Measurements from ENCODE around the gene NEU4. TPM values are rescaled to one million over a fixed set of nuclear protein-coding genes. Genes with fewer than 3 reads are reported as not detected.
"Not testable (repeated sequence)": the region's sequence is repeated elsewhere in the genome, so short reads cannot be mapped to it uniquely, and the experiment has no call there.

Gene NEU4
- total RNA-seq, 1 donor from 2014 or later = under 0.01 TPM

DNA sequence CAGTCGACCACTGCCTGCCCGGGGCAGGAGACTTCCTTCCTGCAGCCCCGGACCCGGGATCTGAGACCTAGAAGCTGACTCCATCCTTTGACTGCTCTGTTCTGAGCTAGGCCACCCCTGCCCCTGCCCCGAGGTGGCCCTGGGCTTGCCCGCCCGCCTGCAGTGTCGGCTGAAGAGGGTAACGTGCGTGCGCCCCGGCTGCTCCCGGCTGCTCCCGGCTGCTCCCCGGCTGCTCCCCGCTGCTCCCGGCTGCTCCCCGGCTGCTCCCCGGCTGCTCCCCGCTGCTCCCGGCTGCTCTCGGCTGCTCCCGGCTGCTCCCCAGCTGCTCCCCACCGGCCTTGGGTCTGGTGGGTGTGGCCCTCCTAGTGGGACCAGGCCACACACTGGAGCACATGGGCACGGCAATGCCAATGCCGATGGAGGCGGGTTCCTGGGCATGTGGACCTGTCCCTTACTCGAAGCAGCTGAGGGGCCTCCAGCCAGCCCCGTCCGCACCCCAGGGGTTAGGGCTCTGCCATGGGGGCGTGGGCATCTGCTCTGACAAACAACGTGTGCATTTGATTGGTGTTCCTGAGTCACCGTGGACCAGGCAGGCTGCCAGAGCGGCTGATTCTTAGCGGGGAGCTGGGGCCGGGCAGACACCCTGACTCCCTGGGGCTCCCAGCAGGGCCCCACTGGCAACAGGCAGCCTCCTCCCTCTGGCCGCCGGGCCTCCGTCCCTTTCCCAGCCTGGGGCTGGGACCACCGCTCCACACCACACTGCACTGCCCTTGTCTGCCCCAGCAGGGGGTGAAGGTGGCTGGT, 34.4 kb upstream of the NEU4 start:
- DNase-seq (ENCODE audit: low read depth in 2 of 2) = peak; percentile 14 to 24

DNA sequence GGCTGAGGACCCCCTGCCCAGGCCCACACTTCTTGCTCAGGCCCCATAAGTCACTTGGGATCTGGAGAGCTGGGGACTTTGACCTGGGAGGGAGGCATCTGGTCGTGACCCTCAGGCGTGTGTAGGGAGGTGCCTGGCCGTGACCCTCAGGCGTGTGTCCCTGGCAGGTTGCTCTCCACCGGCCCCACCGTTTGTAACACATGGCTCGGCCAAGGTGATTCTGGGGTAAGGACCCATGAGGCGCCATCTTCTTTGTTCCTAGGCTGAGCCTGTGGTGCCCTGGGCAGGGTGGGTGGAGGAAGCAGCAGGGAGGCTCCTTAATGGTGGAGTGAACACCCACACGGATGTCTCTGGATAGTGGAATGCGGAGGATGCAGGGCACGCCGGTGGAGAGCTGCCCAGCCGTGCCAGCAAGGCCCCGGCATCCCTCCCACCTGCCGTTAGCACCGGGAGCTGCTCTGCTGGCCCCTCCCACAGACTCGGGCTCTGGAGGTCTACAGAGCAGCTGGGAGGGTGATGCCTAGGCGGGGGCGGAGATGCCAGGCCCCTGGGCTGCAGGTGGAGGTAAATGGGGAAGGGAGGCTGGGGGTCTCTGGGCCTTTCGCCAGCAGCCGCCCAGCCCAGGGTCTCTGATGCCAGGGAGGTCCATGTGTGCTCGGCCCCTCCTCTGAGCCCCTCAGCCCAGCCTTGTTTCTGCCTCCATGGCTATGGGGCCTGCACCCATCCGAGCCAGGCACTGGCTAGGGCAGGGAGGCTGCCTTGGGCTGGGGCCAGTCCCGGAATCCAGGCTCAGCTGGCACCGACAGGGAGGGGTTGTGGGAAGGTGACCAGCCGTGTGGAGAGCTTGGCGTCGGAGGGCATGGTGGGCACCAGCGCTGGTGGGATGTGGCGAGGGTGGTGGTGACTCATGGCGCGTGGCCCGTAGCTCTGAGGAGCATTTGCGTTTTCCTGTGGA, 33.5 kb upstream of the NEU4 start:
- DNase-seq (ENCODE audit: low read depth in 2 of 2) = no peak

DNA sequence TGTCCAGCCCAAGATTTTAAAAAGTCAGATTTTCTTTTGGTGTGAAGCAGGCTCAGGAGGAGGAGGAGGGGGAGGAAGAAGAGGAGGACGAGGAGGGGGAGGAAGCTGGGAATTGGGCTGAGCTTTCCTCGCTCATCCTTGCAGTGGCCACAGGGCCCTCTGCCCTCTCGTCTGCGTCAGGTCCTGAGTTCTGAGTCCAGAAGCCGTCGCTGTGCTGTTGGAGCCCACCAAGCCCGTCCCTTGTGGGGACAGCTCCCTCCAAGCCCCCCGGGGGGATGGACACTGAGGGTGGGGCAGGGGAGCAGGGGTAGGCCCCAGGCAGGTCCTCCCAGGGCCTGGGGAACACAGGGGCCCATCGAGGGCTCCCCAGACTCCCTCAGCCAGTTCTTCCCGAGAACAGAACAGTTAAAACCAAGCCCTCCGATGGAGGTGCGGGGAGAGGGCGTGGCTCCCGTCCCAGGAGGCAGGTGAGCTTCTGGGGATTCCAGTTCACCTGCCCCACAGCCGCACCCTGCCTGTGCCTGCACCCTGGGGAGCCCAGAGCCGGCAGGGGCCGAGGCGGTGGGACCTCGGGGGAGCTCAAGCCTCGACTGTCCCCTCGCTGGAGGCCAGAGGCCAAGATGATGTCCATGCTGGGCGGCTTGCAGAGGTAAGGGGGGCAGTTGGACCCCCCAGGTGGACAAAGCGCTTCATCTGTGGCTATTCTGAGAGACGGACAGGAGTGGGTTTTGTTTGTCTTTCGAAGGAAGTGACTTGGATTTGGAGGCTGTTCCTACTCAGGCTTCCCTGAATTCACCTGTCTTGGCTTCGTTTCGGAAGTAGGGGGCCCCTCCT, 32.4 kb upstream of the NEU4 start, which contains the start of gene GAL3ST2:
Gene GAL3ST2, plus strand, starts transcription at position 487 of the 834 bp plus-strand sequence. Its CDS starts 134 bp downstream, at position 621.
- no peak for DNase-seq (ENCODE audit: low read depth in 2 of 2)

DNA sequence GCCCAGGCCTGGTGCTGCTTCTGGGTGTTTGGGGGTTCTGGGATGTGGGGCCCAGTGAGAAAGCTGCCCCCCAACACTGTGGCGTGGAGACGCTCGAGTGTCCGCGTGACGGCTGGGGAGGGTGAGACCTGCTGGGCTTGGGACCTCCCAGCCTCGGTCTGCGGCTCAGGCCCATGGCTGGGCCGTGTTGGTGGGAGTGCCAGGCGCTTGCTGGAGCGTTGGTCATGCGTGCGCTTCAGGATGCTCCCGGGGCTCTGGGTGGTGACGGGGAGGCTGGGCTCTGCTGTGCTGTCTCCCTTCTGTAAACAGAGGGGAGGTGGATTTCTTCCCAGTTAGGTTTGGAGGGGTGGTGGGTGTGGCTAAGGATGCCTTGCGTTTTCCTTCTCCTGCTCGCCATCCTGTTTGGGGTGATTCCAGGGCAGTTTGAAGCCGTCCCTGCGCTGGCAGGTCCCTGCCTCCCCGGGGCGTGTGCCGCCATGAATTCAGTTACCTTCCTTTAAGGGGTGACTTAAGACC, 31.8 kb upstream of the NEU4 start:
- DNase-seq (ENCODE audit: low read depth in 2 of 2) = no peak

DNA sequence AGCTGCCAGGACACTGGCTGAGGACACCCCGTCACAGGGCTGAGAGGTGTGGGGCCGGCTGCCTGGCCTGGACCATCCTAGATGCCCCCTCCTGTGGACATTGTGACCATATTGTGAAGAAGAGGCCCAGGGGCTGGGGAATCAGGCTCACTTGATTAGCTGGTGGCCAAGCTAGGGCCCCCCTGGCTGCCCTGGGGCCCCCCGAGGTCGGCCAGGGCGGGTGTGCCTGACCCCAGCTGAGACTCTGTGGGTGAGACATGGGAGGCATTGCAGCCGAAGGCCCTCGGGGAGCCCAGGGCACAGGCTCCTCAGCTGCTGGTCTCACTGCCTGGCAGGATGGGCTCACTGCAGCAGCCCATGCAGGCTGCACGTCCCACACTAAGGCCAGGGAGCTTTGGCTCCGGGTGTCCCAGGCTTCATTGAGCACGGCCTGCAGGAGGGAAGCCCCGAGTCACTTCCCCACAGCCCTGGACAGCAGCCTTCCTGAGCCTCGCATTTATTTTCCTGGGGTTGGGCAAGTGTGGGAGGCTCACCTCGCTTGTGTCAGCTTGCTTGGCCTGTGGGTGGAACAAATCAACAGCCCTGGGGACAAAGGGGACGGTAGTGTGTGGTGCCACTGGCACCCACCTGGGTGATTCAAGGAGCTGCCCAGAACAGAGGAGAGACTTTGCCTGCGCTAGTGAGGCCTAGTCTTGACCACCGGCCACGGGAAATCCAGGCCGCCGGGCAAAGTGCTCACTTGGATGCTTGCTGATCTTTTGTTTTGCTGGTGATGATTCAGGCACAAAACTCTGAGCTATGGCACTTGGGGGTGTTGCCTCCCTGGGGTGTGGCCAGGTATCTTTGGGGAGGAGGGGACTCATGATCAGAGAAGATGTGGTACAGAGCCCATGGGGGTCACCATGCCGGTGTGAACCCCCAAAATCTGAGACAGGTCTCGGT, 31.0 kb upstream of the NEU4 start:
- no peak for DNase-seq (ENCODE audit: low read depth in 2 of 2)

DNA sequence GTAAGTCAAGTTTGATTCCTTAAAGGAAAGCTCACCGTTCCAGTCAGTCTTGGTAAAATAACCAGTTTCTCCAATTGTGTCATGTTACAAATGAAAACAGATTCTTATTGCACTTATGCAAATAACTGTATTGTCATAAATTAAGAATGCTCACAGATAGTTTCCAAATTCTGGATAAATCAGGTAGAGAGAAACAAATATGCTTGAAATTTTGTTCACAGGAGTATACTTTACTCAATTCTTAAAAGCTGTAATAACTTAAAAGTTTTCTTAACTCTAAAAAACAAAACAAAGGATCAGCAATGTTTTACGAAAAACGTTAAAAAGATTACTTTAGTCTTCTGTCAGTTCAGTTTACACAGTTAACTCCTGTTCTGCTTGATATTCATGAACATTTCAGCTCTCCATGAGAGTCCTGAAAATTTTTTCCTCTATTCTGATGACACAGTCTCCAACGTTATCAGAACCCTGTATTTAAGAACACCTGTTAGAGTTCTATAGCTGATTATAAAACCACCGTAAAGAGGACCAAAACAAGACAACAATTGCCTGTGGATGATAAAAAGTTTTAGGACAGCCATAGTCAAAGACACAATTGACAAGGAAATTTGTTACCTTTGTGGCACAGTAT, 27.9 kb upstream of the NEU4 start:
- no peak for DNase-seq (ENCODE audit: low read depth in 2 of 2)

DNA sequence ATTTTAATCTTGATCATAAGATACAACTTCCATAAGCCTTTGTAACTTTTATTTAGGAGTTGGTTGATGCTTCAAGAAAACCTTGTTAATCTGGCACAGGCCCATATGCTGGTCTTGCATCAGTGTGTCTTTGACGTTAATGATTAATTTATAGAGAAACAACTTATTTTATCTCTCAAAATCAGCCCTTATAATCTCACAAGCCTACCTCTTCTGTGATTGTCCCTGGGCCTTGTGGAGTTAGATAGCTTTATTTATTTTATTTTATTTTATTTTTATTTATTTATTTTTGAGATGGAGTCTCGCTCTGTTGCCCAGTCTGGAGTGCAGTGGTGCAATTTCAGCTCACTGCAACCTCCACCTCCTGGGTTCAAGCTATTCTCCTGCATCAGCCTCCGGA, 26.9 kb upstream of the NEU4 start:
- DNase-seq (ENCODE audit: low read depth in 2 of 2) = not testable (repeated sequence)

DNA sequence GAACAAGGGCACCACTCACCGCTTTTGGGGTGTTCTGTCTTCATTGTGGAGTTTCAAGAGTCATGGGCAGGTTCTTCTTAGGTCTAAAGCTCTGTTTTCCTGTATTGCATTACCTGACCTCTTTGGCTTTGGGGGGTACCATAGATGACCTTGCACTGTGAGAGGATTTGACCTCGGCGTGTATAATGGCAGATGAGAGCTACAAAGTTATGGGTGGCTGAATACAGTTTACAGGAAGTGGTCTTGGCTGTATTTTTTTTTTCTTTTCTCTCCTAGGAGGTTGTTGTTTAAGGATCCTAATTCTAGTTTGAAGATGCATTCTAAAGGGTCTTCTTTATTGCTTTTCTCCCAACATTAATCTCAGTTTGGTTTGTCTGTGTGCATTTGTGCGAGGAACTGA, 20.9 kb upstream of the NEU4 start:
- no peak for DNase-seq (ENCODE audit: low read depth in 2 of 2)

DNA sequence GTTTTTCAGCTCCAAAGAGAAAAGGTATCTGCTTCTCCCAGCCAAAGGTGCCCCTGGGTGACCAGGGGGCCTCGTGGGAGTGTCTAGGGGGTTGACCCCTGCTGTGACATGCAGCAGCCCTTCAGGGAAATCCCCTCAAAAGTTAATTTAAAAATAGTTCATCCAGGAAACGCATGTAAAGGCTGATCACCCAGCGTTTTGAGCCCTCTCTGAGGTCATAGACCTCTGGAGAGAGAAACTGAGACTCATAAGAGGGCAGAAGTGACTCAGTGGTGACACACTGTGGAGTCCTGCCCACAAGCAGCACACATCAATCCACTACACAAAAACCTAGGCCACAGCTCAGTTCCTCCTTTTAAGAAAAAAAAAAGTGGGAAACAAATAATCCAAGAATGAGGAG, 20.4 kb upstream of the NEU4 start:
- no peak for DNase-seq (ENCODE audit: low read depth in 2 of 2)

DNA sequence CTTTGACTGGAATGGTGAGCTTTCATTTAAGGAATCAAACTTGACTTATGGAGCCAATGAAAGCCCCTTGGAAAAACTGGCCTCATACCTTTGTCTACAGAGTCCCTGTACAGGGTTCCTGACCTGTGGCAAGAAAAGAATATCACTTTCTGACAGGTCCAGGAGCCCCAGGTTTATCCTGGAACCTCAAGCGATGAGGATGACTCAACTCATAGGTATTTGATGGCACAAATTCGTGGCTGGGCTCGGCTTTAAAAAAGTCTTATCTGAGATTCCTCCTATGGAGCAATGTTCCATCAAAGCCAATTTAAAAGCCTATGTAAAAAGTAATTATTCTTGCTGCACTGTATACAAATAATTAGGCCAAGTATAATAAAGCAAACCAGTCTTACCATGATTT, 17.6 kb upstream of the NEU4 start:
- not testable (repeated sequence) for DNase-seq (ENCODE audit: low read depth in 2 of 2)

DNA sequence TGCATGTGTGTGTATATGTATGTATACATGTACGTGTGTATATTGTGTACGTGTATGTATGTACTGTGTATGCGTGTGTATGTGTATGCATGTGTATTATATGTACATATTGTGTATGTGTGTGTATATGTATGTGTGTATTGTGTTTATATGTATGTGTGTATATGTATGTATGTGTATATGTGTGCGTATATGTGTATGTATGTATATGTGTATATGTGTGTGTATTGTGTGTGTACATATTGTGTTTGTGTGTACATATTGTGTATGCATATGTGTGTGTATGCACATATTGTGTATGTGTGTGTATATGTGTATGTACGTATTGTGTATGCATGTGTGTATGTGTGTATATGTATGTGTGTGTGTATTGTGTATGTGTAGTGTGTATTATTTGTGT, 15.6 kb upstream of the NEU4 start:
- DNase-seq (ENCODE audit: low read depth in 2 of 2) = no peak

DNA sequence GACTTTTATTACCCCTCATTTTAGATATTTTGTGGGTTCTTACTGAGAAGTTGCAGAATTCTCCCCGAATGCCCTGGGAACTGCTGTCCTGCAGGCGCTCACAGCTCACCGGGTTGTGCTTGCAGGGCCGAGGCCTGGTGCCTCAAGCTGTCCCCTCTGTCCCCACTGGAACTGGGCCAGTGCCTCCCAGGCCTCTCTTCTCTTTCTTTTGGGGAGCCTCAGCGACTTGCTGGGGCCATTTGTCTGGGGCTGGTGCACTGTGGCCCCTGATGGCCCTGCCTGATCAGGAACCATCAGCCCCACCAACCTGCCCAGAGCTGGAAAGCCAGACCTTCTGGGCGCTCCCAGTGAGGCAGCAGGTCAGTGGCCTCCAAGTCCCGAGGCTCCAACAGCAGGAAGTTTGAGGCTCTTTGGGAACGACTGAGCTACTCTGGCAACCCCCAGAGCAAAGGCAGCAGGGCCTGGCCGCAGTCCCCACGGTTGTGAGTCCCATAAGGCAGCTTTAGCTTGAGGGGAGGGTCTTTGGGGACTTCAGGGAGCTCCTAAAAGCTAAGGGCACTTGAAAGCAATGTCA, 14.7 kb upstream of the NEU4 start:
- no peak for DNase-seq (ENCODE audit: low read depth in 2 of 2)

DNA sequence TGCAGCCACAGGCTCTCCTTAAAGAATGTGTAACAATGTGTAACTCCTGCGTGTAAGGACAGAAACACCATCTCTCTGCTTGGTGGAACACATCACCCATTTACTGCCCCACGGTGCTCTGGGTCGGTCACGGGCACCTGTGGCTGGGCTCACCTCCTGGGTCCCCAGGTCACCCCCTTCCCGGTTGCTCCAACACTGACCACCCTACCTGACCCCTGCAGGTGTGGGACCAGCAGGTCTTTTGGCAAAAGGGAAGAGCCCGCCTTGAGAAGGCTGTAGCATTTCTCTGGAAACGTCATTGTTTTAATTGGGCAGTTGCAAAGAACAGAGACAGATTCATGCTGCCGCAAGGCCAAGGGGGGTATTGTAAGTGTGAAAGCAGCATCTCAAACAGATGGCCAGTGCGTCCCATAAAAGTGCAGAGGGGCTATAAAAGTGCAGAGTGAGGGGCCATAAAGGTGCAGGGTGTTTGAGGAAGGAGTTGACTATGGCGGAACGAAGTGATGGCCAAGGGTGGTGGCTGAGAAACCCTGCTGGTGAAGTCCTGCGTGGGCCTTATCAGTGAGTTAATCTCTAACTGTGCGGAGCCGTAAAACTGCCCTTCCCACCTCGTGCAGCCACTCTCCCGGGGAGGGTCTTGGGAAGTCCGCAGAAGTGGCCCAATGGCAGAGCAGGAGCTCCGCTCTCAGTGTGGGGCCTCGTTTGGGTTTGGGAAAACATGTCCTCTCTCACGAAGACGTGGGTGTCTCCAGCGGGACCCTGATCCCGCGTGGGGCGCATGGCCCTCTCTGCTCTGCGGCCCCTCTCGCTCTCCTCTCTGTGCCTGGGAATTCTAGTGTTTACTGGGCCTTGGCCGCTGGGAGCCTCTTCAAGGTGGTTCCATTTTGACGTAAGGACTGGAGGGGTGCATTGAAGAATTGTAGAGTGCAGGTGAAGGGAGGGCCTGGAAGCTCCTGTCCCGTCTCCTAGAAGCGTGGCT, 13.7 kb upstream of the NEU4 start:
- DNase-seq (ENCODE audit: low read depth in 2 of 2) = no peak

DNA sequence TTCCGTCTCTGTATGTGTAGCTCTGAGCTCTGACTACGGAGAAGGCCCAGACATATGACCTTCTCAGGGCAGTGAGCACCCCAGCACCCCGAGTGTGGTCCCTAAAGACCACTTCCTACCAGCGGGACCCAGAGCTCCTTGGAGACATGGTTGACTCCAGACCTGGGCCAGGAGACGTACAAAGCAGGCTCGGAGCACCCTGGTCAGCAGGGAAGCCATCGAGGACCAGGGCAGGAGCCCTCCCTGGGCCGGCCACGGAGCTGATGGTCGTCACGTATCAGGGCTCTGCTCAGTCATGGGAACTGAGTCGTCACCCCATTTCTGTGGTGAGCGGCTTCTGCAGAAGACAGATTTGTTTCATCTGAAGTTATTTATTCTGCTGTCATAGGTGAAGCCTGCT, 12.8 kb upstream of the NEU4 start:
- DNase-seq (ENCODE audit: low read depth in 2 of 2) = no peak

DNA sequence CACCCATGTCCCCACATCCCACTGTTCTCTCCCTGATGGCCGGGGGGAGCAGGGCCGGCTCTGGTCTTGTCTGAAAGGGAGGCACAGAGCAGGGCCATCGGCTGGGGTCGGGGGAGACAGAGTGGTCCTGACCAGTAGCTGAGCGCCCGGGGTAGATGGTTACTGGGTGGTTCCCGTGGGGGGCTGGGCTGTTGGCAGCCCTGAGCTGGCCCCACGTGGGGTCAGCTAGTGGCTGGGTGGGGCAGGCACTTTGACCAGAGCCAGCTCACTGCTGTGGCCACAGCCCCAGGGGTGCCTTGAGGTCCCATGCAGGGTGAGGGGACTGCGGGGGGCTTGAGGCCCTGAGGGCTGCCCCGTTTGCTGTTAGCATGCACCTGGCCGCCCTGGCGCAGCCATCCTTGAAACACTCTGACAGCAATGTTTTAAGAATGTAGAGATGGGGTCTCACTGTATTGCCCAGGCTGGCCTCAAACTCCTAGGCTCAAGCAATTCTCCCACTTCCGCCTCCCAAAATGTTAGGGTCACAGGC, 12.3 kb upstream of the NEU4 start:
- DNase-seq (ENCODE audit: low read depth in 2 of 2) = no peak

DNA sequence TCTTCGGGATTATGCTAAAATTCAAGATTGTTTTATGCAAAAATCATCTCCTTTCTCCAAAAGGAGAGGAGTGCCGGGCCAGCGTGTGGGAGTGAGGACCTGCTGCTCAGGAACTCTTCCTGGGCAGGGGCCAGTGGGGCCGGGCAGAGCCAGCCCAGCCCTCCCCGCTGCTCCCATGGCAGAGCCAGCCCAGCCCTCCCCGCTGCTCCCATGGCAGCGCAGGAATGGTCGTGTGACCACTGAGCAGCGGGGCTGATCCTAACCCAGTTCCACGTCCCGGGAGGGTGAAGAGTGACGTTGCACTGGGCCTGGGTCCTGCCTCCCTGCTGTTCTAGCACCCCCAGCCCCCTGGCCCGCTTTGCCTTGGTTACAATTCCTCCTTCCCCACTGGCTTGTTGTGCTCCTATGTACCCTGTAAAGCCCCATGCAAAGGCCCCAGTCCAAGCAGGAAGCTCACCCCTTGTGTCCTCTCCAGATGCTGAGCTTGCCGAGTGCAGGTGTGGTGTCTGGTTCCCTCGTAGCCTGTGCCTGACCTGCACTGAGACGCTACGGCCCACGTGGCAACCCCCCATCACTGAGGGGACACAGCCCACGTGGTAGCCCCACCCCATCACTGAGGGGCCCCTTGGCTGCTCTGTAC, 11.4 kb upstream of the NEU4 start:
- no peak for DNase-seq (ENCODE audit: low read depth in 2 of 2)

DNA sequence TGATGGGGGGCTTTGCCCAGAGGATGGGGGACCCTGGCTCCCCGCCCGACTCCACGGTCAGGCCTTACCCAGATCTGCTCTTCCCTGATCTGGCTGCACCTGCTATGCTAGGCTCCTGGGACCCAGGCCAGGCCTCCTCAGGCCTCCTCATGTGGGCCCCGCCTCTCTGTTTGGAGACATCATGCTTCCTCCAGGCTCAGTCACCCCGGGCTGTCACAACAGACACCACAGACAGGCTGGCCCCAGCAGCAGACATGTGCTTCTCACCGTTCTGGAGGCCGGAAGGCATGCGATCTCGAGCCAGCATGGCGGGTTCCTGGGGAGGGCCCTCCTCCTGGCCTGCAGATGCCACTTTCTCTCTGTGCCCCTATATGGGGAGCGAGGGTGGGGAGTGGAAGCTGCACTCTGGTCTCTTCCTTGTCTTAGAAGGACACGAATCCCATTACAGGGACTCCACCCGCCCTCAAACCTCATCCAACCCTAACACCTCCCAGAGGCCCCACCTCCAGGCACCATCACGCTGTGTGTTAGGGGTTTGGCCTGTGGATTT, 10.8 kb upstream of the NEU4 start:
- DNase-seq (ENCODE audit: low read depth in 2 of 2) = no peak

Data from lung microvascular endothelial cell (primary cell).